Peyer's patch (tissue), 4 donors: ENCODE data around the gene VSTM4. TPM values are rescaled to one million over a fixed set of nuclear protein-coding genes. Genes with fewer than 3 reads are reported as not detected.

Experiments used
- DNase-seq, 3 donors: peaks; one replicate each; pipeline ENCODE4 v3.0.0-alpha.2; 2017 to 2019
- H3K27ac ChIP-seq, 4 donors: fragments of 200-600 bp; sonication (generic); one replicate each; pipeline ENCODE4 v1.5.1; 2016 to 2019
- H3K27me3 ChIP-seq, 2 donors: fragments of 200-600 bp; sonication (generic); one replicate each; pipeline ENCODE4 v1.5.1; 2019
- H3K36me3 ChIP-seq, 3 donors: fragments of 200-600 bp; sonication (generic); one replicate each; pipeline ENCODE4 v1.5.1; 2016 to 2019
- H3K4me1 ChIP-seq, 4 donors: fragments of 200-600 bp; sonication (generic); one replicate each; pipeline ENCODE4 v1.5.1; 2016 to 2019
- H3K4me3 ChIP-seq, 4 donors: fragments of 200-600 bp; sonication (generic); 1 replicate in 3 of 4; 2 replicates in 1 of 4; pipeline ENCODE4 v1.5.1; 2016 to 2019; ENCODE audit warnings: mild to moderate bottlenecking in 1 of 4
- H3K9me3 ChIP-seq, 4 donors: fragments of 200-600 bp; sonication (generic); one replicate each; pipeline ENCODE4 v1.5.1; 2016 to 2019; ENCODE audit warnings: mild to moderate bottlenecking in 1 of 4
- POLR2A ChIP-seq, 2 donors: fragments of 450-650 bp; IDR thresholded peaks; one replicate each; pipeline ENCODE4 v1.5.1; 2017; ENCODE audit warnings: antibody characterized with exemption in 2 of 2, mild to moderate bottlenecking in 2 of 2, moderate library complexity in 2 of 2
- total RNA-seq, 4 donors: library from RNA; depleted of rRNA; stranded (reverse); fragments of >200 nt; gene quantifications; one replicate each; pipeline ENCODE4 v1.1.0, GENCODE V29; 2016
- TF ChIP-seq, protein P1 (sequence below), 6 experiments: fragments of 450-650 bp in 4 of 6; fragments of 200-600 bp in 2 of 6; sonication (generic) in 1 of 6; IDR thresholded peaks; one replicate each; pipeline ENCODE4 v1.5.1; 2017 to 2019; ENCODE audit warnings: antibody characterized with exemption in 6 of 6, mild to moderate bottlenecking in 3 of 6, moderate library complexity in 1 of 6

Gene VSTM4
- total RNA-seq, 4 donors from 2014 or later = 1.7 to 4.7 (median 3.8) TPM

DNA sequence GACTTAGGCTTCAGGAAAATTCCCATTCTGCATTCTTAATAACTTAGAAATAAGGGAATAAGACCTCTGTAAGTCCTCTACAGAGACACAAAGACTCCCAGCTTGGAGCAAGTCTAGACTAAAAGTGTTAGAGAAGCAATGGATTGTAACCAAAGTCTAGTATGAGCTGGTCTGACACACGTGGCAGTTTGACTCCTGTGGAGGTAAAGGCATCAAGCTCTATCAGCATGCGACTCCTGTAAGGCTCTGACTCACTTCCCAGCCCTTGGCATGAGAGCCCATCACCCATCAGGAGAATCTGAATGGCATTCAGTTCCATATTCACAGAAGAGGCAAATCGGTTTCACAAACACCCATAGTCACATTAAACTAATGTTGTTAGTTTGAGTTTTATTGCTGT, 4.4 kb upstream of the VSTM4 start:
- Histone ChIP-seq H3K27ac (no peak overlapping the region), H3K9me3 (no peaks in the 10 kb centered on the region), H3K36me3 (no peaks in the 10 kb centered on the region), H3K4me1 (no peaks in the 10 kb centered on the region), H3K27me3 (no peaks in the 10 kb centered on the region), H3K4me3 (no peak overlapping the region)
- no peak for TF ChIP-seq POLR2A (IDR thresholded peaks at IDR 0.05)
- TF ChIP-seq, protein P1, sequence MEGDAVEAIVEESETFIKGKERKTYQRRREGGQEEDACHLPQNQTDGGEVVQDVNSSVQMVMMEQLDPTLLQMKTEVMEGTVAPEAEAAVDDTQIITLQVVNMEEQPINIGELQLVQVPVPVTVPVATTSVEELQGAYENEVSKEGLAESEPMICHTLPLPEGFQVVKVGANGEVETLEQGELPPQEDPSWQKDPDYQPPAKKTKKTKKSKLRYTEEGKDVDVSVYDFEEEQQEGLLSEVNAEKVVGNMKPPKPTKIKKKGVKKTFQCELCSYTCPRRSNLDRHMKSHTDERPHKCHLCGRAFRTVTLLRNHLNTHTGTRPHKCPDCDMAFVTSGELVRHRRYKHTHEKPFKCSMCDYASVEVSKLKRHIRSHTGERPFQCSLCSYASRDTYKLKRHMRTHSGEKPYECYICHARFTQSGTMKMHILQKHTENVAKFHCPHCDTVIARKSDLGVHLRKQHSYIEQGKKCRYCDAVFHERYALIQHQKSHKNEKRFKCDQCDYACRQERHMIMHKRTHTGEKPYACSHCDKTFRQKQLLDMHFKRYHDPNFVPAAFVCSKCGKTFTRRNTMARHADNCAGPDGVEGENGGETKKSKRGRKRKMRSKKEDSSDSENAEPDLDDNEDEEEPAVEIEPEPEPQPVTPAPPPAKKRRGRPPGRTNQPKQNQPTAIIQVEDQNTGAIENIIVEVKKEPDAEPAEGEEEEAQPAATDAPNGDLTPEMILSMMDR (IDR thresholded peaks at IDR 0.05) = no peak
- DNase-seq = no peak

DNA sequence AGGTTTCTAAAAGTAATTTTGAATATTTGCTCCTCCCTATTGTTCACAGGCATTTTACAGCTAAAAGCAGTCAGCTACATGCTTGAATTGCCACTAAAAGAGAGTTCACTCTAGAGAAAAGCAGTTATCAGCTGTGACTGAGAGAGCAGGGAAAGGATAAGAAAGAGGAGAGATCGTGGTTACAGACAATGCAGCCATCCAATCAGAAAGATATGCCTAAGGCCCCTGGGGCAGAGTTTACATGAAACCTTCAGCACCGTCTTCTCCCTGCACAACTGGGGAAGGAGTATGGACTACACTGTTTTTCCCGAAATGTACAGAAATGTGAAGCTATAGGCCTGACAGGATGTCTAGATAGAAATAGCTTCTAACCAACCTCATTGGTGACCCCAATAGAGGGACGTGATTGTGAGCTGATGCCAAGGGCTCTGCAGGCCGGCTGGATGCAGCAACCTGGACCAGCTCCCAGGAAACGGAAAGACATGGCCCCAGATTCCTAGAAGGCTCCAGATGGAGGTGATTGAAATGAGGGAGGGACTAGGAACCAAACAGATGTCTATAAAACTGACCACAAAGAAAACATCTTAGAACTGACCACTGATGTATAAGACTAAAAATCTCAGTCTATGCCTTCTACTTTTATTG, 3.2 kb upstream of the VSTM4 start:
- H3K36me3 ChIP-seq = no peaks in the 10 kb centered on the region
- H3K4me1 ChIP-seq = no peaks in the 10 kb centered on the region
- DNase-seq = no peak
- H3K4me3 ChIP-seq = no peak overlapping the region
- no peak overlapping the region for H3K27ac ChIP-seq
- no peaks in the 10 kb centered on the region for H3K9me3 ChIP-seq
- TF ChIP-seq POLR2A (IDR thresholded peaks at IDR 0.05) = no peak
- TF ChIP-seq, protein P1 (IDR thresholded peaks at IDR 0.05) = no peak
- no peaks in the 10 kb centered on the region for H3K27me3 ChIP-seq

DNA sequence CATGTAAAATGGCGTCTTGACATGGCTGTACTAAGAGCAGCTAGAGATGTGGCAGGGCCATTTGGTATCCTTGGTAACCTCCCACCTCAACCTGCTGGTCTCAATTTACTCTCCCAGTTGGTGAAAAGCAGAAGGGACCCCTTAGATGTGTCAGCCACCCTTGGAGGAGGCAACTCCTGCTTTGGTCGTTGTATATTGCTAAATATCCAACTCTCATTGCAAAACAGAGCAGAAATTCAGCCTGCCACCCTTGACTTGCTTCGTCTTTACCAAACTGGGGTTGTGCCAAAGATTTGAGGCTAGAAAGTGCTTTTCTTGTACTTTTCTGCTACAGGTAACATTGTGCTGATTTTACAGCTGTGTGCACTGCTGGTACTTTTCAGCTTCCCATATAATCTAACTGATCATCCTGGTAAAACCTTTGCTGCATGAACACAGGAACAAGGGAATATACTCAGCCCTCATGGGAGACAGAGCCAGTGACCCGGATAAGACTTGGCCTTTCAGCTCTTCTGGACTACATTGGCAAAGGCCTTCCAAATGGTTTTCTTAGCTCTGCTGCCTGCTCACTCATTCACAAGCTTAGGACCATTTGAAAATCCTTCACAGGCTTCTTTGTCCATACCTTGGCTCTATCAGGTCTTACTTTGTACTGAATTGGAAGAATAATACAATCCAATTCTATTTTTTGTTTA, 2.2 kb upstream of the VSTM4 start:
- no peaks in the 10 kb centered on the region for H3K36me3 ChIP-seq
- no peak for DNase-seq
- TF ChIP-seq POLR2A (IDR thresholded peaks at IDR 0.05) = no peak
- TF ChIP-seq, protein P1 (IDR thresholded peaks at IDR 0.05) = no peak
- no peaks in the 10 kb centered on the region for H3K9me3 ChIP-seq
- H3K27me3 ChIP-seq = no peaks in the 10 kb centered on the region
- H3K27ac ChIP-seq = no peak overlapping the region
- no peaks in the 10 kb centered on the region for H3K4me1 ChIP-seq
- H3K4me3 ChIP-seq = no peak overlapping the region

GRCh38 chr10:49116509-49117375, 1.4 kb upstream of the VSTM4 start:
- TF ChIP-seq, protein P1 (IDR thresholded peaks at IDR 0.05) = no peak
- no peak for TF ChIP-seq POLR2A (IDR thresholded peaks at IDR 0.05)
- Histone ChIP-seq H3K27me3 (no peaks in the 10 kb centered on the region), H3K4me1 (no peaks in the 10 kb centered on the region), H3K27ac (no peak overlapping the region), H3K4me3 (no peak overlapping the region), H3K36me3 (no peaks in the 10 kb centered on the region), H3K9me3 (no peaks in the 10 kb centered on the region)
- no peak for DNase-seq

- DNase-seq = no peak
- Histone ChIP-seq H3K4me3 (peak overlapping the region in 1 of 4 donors; percentile 58), H3K27ac (peak overlapping the region in 1 of 4 donors; percentile 38), H3K9me3 (no peaks in the 10 kb centered on the region), H3K27me3 (no peaks in the 10 kb centered on the region), H3K4me1 (no peaks in the 10 kb centered on the region), H3K36me3 (no peaks in the 10 kb centered on the region)
- TF ChIP-seq, protein P1 (IDR thresholded peaks at IDR 0.05) = no peak
- TF ChIP-seq POLR2A (IDR thresholded peaks at IDR 0.05) = no peak
Measured at GRCh38 chr10:49115796-49116508, 630 bp upstream of the VSTM4 start.
